Fibroblast of skin of right quadriceps (primary cell): Measurements from ENCODE around the gene IFNA13.
"Not testable (repeated sequence)": the region's sequence is repeated elsewhere in the genome, so short reads cannot be mapped to it uniquely, and the experiment has no call there.

Experiments
- DNase-seq: peaks from one replicate; pipeline ENCODE4 v3.0.0-alpha.2; 2013

IFNA13 gene

GRCh38 chr9:21367957-21368356, at the start of gene IFNA13:
IFNA13 (minus strand) TSS chr9:21368057; CDS start chr9:21368010, 47 bp downstream.
- no peak for DNase-seq

GRCh38 chr9:21415493-21416267, 47.8 kb upstream of the IFNA13 start:
- DNase-seq: no peak

DNA sequence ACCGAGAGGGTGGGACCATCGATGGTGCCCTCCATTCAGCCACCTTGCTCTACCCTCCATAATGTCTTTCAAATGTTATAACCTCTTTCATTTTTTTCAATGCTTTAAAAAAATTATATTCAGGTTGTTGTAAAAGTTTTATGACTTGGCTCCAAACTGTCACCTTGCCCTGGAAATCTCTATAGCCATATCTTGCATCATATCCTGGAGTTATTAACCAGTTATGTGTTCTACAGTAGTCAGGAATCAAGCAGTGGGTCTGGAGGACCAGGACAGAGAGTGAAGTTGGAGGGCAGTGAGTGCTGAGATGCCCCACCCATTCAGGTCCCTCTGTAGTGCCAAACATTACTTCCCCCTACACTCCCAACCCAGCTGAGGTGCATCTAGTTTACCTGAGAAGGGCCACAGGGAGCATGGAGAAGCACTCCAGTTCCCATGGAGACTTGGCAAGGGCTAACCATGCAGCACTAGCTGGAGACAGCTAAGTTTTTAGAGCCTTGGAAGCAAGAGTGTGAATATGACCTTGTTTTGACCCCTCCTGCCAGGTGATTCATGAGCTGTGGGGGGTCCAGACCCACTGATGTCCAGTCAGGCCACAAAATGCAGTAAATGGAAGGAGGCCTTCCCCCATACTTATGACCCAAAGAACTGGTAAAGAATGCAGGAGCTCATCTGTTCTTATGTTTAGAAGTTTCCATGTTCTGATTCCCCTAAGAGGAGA, 46.5 kb upstream of the IFNA13 start:
- DNase-seq: no peak

DNA sequence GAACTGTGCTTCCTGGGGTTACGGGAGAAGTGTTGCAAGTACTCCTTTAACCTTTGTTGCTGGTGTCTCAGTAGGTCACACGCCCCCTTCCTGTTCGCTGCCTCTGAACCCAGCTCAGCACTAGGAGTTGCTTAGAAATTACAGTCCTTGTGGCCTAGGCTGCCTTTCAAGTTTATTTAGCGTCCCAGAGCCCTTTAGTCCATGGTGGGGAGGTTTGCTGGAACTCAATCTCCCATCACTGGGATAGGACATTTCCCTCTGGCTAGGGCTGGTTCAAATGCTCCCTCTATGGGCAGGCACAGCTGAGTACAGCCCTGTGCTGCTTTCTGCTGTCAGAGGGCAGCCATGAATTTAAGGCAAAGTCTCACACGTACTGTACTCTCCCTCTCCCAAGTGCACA, 45.8 kb upstream of the IFNA13 start:
- no peak for DNase-seq

- no peak for DNase-seq
These were observed 45.3 kb upstream of the IFNA13 start for GRCh38 chr9:21413151-21413550.

GRCh38 chr9:21412107-21412506, 44.2 kb upstream of the IFNA13 start:
- DNase-seq: no peak

GRCh38 chr9:21408817-21409216, 41.0 kb upstream of the IFNA13 start, which contains the start of gene IFNA8:
IFNA8 (plus strand) TSS chr9:21409117; CDS start chr9:21409177, 60 bp downstream.
- DNase-seq: no peak

DNA sequence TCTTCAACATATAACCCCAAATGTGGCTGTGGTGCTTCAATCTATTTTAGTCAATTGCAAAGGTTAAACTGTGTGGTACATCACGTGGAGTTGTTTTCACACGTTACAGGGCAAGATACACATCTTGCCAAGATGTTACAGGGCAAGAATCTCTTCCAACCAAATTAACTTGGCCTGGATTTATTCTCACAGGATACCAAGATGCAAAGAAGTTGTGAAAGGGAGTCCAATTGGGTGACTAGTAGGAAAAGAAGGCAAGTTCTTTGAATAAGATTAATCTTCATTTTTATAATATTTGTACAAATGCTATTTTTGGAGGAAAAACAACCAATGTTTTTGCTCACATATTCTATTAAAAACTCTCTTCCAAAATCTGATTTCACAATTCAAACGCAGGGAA, 36.3 kb upstream of the IFNA13 start:
- DNase-seq: no peak

DNA sequence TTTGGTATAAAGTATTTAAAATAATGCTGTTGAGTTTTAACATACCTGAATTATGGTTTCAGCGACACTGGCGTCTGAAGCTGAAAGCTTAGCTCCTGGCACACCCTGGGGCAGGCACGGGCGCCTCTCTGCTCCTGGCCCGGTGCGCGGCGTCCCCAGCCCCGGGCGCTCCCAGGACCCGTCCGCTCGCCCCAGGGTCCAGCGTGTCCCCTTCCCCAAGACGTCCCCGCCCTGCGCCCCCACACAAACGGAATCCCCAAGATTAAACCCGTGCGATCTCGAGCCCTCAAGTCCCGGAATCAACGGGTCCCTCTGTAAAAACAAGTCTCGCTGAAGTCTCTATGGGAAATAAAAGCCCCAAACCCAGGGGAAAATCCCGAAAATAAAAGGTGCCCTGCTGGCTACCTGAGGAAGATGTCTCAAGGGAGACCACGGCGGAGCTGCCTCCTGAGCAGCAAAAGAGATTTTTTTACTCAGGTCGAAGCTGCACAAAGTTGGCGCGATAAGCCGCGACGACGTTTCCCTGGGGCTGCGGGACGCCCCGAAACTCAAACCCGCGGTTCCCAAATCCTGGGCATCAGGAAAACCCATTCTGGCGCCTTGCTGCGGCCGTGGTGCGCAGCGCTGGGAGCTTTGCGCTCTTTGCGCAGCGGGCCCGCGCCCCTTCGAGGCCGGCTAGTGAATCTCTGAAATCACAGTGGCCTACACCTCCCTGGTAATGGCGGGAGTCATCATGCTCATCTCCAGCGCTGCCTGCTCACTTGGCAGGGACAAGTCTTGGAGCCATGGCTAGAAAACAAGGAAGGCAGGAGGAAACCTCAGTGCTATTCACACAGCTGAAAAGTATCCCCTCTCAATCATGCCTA, 34.8 kb upstream of the IFNA13 start:
- DNase-seq: peak; percentile 17

- DNase-seq: no peak
These were observed 32.1 kb upstream of the IFNA13 start for GRCh38 chr9:21399956-21400355.

- no peak for DNase-seq
These were observed 31.2 kb upstream of the IFNA13 start for GRCh38 chr9:21398955-21399489.

DNA sequence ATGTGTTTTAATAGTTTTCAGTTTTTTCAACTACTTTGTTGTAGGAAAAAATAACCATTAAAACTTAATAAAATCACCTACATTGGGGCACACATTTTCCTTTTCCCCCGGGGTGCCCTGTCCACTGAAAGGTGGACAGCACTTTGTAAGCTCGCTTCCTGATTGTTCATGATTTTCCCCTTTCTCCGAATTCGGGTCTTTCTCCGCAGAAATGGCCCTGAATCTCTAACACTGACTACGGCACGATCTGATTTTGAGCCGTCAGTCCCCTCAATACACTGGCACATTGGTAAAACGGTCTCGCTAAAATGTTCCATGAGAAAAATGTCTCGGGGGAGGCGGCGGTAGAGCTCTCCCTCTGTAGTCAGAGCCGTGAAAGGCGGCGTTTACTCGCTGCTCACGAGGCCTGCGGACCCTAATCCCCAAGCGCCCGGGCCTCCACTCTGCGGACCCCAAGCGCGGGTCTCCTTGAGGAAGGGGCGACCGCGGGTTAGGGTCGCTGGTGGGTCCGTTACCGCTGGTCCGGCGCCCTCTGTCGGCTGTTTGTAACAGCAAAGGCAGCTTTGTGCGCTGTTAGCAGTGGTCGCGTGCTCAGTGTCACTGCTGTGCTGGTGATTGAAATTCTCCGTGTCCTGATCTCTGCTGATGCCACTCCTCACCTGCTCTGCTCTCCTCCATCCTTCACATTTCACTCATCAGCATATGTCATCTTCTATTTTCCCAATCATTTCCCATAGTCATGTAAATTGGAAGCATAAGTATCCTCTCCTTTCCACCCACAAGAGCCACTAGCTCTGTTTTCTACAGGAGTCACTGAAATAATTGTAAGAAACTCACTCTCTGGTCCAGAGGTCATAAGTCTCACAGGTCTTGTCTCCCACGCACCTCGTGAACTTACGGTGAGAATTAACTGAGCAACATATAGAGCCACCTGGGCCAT, 28.2 kb upstream of the IFNA13 start:
- DNase-seq: peak; percentile 18

- no peak for DNase-seq
These were observed 24.4 kb upstream of the IFNA13 start for GRCh38 chr9:21392270-21392669.

DNA sequence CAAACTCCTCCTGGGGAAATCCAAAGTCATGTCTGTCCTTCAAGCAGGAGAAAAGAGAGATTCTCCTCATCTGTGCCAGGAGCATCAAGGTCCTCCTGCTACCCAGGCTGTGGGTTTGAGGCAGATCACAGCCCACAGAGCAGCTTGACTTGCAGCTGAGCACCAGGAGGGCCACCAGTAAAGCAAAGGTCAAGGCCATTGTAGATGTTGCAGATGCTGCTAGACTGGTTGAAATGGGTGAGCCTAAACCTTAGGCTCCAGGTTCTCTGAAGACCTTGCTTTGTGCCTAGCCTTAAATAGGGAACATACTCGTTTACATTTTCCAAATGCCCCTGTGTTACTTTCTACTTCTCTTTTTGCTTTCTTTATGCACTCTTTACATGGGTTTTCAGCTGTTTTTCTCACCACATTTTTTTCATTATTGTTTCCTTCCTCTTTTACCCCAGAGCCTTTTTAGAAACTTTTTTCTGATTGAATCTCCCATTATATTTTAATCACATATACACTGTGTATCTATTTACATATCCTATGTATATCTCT, 17.3 kb upstream of the IFNA13 start, which contains the start of gene IFNA2:
IFNA2 (minus strand) TSS at position 268 of the 540 bp plus-strand sequence; CDS start at position 199, 69 bp downstream.
- no peak for DNase-seq

GRCh38 chr9:21383627-21384026, 15.8 kb upstream of the IFNA13 start:
- no peak for DNase-seq

DNA sequence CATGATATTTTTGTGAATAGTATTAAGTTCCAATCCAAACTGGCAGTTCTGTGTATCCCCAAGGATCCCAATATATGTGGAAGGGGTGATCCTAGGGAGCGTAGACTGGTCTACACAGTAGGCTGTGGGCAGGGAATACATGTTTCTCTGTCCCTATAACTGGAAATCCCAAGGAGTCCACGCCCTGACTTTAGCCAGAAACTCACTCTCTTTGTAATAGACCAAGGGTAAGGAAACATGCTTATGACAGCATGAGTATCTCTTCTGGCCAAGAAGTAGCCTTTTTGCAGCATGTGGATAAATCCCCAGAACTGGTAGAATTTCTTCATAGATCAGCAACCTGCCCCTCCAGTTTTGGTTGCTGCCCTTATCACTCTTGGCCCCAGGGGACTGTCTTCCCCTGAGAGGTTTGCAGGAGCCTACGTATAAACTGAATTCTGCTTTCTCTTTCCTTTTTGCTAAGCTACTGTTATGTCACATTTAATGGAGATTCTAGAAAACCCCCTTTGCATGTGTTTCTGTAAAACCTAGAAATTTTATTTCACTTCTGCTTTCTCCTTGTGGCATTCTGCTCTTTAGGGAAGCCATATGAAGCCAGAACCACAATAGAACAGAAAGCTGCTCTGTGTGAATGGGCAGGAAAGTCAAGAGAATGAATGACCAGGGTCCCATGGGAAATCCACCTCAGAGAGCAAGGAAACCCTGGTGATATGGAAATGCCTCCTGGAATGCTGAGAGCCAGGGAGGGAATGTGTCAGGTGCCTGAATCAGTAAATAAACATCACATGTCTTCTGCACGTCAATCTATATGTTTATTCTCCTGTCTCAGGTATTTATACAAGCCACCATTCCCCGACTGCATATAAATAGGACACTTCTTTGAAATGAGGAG, 13.8 kb upstream of the IFNA13 start:
- no peak for DNase-seq

DNA sequence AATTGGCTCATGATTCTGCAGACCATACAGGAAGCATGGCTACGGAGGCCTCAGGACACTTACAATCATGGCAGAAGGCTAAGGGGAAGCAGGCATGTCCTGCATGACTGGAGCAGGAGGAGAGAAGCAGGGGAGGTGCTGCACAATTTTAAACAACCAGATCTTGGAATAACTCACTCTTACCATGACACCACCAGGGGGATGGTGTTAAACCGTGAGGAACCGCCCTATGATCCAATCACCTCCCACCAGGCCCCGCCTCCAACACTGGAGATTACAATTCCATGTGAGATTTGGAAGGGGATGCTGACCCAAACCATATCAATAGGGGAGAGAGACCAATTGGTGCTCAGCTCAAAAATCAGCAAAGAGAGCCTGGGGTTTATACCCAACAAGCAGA, 3.6 kb upstream of the IFNA13 start:
- DNase-seq: not testable (repeated sequence)

DNA sequence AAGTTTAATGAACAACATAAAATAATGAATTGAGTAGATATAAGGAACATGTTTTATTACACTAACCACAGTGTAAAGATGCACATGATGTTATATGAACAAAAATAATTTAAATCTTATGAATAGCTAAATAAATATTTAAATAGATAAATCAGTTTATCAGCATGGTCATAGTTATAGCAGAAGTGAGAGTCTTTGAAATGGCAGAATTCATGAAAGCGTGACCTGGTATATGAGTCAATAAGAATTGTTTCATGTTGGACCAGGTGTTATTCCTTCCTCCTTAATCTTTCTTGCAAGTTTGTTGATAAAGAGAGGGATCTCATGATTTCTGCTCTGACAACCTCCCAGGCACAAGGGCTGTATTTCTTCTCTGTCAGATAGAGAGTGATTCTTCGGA, 688 bp downstream of the IFNA13 start:
- not testable (repeated sequence) for DNase-seq

GRCh38 chr9:21362287-21362686, 5.6 kb downstream of the IFNA13 start:
- no peak for DNase-seq
